Sigmoid colon (tissue), 7 donors: Measurements from ENCODE around the gene SMARCAL1. TPM values are rescaled to one million over a fixed set of nuclear protein-coding genes. Genes with fewer than 3 reads are reported as not detected.
"Not testable (repeated sequence)": the region's sequence is repeated elsewhere in the genome, so short reads cannot be mapped to it uniquely, and the experiment has no call there.

ENCODE experiments used
- DNase-seq: peaks from one replicate; pipeline ENCODE4 v3.0.0-alpha.2; 2019
- H3K27ac ChIP-seq, 4 donors: fragments of 200-600 bp; sonication (generic); one replicate each; pipeline ENCODE4 v1.5.1; 2016 to 2019; ENCODE audit warnings: mild to moderate bottlenecking in 1 of 4
- H3K27me3 ChIP-seq, 3 donors: fragments of 200-600 bp; sonication (generic); one replicate each; pipeline ENCODE4 v1.5.1; 2019; ENCODE audit warnings: mild to moderate bottlenecking in 1 of 3
- H3K36me3 ChIP-seq, 4 donors: fragments of 200-600 bp; sonication (generic); one replicate each; pipeline ENCODE4 v1.5.1; 2016 to 2019
- H3K4me1 ChIP-seq, 4 donors: fragments of 200-600 bp; sonication (generic); one replicate each; pipeline ENCODE4 v1.5.1; 2017 to 2019
- H3K4me3 ChIP-seq, 4 donors: fragments of 200-600 bp; sonication (generic); one replicate each; pipeline ENCODE4 v1.5.1; 2017 to 2019; ENCODE audit warnings: mild to moderate bottlenecking in 2 of 4, moderate library complexity in 1 of 4
- H3K9me3 ChIP-seq, 4 donors: fragments of 200-600 bp in 3 of 4; sonication (generic) in 3 of 4; one replicate each; pipeline versions ENCODE4 v1.5.1 to v1.6.1; 2013 to 2019
- EP300 ChIP-seq, 4 donors: sonication (generic); formaldehyde crosslinking; IDR thresholded peaks; one replicate each; pipeline ENCODE4 v1.6.1; 2017; ENCODE audit warnings: antibody characterized with exemption in 4 of 4
- POLR2A ChIP-seq, 2 donors: fragments of 450-650 bp; IDR thresholded peaks; one replicate each; pipeline ENCODE4 v1.6.1; 2016; ENCODE audit warnings: antibody characterized with exemption in 2 of 2, mild to moderate bottlenecking in 2 of 2, moderate library complexity in 2 of 2
- POLR2AphosphoS5 ChIP-seq, 4 donors: sonication (generic); formaldehyde crosslinking; IDR thresholded peaks; one replicate each; pipeline ENCODE4 v1.6.1; 2017; ENCODE audit warnings: antibody characterized with exemption in 4 of 4
- WGBS, 2 donors: extraction: QIAGEN DNeasy Blood & Tissue Kit; methylation state at CpG; one replicate each; pipeline ENCODE4 v1.1.7; 2013; 5-methylcytosine and 5-hydroxymethylcytosine counted together
- intact Hi-C: fragments of 100-400 bp; cut with DNase I; formaldehyde crosslinking; loops from one replicate; pipeline ENCODE4 v1.15.1; 2023
- polyA plus RNA-seq, 3 donors: library from polyadenylated mRNA; stranded (reverse); fragments of 200-250 nt; gene quantifications; one replicate each; pipeline ENCODE4 v1.2.3, GENCODE V29; 2013
- total RNA-seq, 4 donors: library from RNA; depleted of rRNA; stranded (reverse); fragments of >200 nt; gene quantifications; one replicate each; pipeline ENCODE4 v1.1.0, GENCODE V29; 2016
- TF ChIP-seq, protein P1 (sequence below), 4 experiments: fragments of 450-650 bp in 3 of 4; fragments of 200-600 bp in 1 of 4; IDR thresholded peaks; one replicate each; pipeline ENCODE4 v1.5.1; 2016 to 2019; ENCODE audit warnings: antibody characterized with exemption in 4 of 4, mild to moderate bottlenecking in 3 of 4, moderate library complexity in 2 of 4
- donor health status: healthy with polysubstance abuse.
- donor health status: Bipolar disorder and iron deficiency.
- donor health status: healthy.

The SMARCAL1 gene
- total and polyA plus RNA-seq, 7 donors, result 7.5 to 21.3 (median 12.3) TPM

DNA sequence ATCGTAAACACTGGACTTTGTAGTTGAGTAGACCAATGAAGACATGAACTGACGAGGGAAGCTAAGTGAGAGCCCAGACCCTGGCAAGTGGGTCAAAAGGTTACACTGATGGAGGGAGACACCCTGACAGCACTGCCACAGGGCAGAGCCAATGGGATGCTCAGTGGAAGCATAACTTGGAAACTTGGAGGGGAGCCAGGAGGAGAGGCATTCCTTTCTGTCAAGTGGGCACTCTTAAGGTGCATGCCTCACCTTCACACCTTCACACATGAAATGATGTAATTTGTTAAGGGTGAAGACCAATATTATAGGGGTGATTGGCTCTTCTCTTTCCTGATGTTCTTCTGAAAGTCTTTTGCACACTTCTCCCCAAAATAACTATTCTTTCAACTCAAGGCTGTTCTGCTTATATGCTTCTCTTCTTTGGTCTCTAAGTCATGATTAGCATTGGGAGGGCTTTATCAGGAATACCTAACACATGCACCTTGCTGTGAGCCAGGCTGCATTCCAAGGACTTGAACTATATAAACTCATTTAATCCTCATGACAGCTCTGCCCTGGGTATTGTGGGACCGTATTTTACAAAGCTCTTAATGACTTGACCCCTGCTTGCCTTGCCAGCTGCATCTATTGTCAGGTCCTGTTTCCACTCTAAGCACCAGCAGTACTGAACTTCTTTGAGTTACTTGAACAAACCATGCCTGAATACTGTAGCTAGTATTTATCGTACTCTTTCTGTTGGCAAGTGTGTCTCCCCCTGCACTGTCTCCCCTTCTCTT lies 105.4 kb downstream of the SMARCAL1 start:
- H3K4me1 ChIP-seq, result peaks cover 0 to 3% (median 0%) of the 10 kb centered on the region in 4 donors
- H3K27ac ChIP-seq, result no peak overlapping the region
- intact Hi-C loops, result loop anchor here (5.0 kb wide), 1 partner anchor 1240 kb away; no protein-coding TSS in a partner anchor
- no peak for TF ChIP-seq EP300 (IDR thresholded peaks at IDR 0.05)
- no peak overlapping the region for H3K4me3 ChIP-seq
- H3K27me3 ChIP-seq, result no peaks in the 10 kb centered on the region
- DNase-seq, result no peak
- 90% methylated on average over 4 of the region's 4 CpGs for WGBS, 2 donors
- no peaks in the 10 kb centered on the region for H3K36me3 ChIP-seq
- H3K9me3 ChIP-seq, result no peaks in the 10 kb centered on the region

DNA sequence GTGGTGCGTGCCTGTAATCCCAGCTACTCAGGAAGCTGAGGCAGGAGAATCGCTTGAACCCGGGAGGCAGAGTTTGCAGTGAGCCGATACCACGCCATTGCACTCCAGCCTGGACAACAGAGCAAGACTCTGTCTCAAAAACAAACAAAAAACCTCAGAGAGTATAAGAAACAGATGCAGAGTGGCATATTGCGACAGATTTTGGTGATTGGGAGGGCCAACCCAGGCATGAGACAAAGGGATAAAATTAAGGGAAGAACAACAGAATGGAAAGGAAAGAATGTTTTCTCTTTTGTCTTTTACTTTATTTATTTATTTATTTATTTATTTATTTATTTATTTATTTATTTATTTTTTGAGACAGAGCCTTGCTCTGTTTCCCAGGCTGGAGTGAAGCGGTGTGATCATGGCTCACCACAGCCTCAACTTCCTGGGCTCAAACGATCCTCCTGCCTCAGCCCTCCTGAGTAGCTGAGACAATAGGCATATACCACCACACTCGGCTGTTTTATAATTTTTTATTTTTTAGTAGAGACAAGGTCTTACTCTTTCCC lies 106.4 kb downstream of the SMARCAL1 start:
- H3K4me1 ChIP-seq, H3K4me3 ChIP-seq, H3K27ac ChIP-seq, H3K27me3 ChIP-seq, DNase-seq, H3K36me3 ChIP-seq, H3K9me3 ChIP-seq: not testable (repeated sequence)
- 85 to 91% methylated on average over 9 of the region's 9 CpGs for WGBS, 2 donors
- intact Hi-C loops, result loop anchor here (1.0 to 5.0 kb wide), 2 partner anchors 148 to 1239 kb away; no protein-coding TSS in a partner anchor

DNA sequence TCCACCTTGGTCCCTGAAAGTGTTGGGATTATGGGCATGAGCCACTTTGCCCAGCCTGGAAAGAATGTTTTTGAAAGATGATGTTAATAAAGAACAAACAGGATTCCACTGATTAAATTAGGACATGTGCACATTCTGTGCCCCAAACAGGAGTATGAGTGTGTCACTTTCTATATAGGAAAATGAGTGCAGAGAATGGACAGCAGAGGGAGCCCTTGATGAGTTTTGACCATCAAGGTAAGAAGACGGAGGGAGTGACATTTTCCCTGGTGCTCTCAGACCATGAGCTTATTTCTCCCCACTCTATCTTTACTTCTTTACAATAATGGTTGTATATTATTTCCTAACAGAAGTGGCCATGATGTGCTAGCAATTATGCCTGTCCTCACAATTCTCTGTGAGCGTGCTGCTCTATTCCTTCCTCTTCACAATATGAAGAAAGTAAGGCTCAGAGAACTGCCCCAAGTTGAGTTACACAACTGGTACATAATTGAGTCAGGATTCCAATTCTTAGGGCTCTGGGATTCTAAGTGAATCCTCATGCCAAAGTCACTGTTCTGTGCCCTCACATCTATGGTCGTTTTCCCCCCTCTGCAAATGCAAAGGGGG lies 107.0 kb downstream of the SMARCAL1 start:
- TF ChIP-seq POLR2AphosphoS5 (IDR thresholded peaks at IDR 0.05), result peak in 1 of 4 donors; percentile 8
- no peak for TF ChIP-seq EP300 (IDR thresholded peaks at IDR 0.05)
- TF ChIP-seq, protein P1, sequence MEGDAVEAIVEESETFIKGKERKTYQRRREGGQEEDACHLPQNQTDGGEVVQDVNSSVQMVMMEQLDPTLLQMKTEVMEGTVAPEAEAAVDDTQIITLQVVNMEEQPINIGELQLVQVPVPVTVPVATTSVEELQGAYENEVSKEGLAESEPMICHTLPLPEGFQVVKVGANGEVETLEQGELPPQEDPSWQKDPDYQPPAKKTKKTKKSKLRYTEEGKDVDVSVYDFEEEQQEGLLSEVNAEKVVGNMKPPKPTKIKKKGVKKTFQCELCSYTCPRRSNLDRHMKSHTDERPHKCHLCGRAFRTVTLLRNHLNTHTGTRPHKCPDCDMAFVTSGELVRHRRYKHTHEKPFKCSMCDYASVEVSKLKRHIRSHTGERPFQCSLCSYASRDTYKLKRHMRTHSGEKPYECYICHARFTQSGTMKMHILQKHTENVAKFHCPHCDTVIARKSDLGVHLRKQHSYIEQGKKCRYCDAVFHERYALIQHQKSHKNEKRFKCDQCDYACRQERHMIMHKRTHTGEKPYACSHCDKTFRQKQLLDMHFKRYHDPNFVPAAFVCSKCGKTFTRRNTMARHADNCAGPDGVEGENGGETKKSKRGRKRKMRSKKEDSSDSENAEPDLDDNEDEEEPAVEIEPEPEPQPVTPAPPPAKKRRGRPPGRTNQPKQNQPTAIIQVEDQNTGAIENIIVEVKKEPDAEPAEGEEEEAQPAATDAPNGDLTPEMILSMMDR (IDR thresholded peaks at IDR 0.05), result peak; percentile 66 to 78 (median 75)
- no peak for TF ChIP-seq POLR2A (IDR thresholded peaks at IDR 0.05)
- intact Hi-C loops, result loop anchor here (1.0 to 5.0 kb wide), 2 partner anchors 147 to 1238 kb away; no protein-coding TSS in a partner anchor
- peak; percentile 76 for DNase-seq
- WGBS, 2 donors, result 64 to 68% methylated on average over 3 of the region's 3 CpGs
- Histone ChIP-seq H3K27ac (no peak overlapping the region), H3K9me3 (no peaks in the 10 kb centered on the region), H3K4me3 (no peak overlapping the region), H3K4me1 (peaks cover 0 to 3% (median 0%) of the 10 kb centered on the region in 4 donors), H3K36me3 (no peaks in the 10 kb centered on the region), H3K27me3 (no peaks in the 10 kb centered on the region)

DNA sequence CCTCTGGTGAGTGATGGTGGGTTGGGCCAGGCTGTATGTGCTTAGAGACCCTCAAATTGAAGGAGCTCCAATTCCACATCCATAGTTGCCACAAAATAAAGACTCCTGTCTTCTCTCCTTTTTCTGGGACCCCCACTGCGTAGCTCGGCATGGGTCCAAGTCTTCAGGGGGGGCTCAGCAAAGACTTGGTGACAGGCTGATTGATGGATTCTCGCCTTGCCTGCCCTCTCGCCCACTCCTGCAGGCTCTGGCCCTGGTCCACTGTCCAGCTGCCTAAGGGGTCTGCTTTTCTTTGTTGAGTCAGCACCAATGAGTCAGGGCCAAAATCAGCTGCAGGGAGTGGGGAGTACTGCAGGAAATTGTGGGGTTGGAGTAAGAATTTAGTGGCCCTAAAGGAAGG lies 107.8 kb downstream of the SMARCAL1 start:
- no peak overlapping the region for H3K27ac ChIP-seq
- no peak overlapping the region for H3K4me3 ChIP-seq
- TF ChIP-seq EP300 (IDR thresholded peaks at IDR 0.05), result no peak
- TF ChIP-seq POLR2A (IDR thresholded peaks at IDR 0.05), result no peak
- TF ChIP-seq POLR2AphosphoS5 (IDR thresholded peaks at IDR 0.05), result no peak
- TF ChIP-seq, protein P1 (IDR thresholded peaks at IDR 0.05), result no peak
- 93 to 98% methylated on average over 4 of the region's 4 CpGs for WGBS, 2 donors
- no peaks in the 10 kb centered on the region for H3K27me3 ChIP-seq
- intact Hi-C loops, result no loop called here
- H3K36me3 ChIP-seq, result no peaks in the 10 kb centered on the region
- peaks cover 0 to 3% (median 0%) of the 10 kb centered on the region in 4 donors for H3K4me1 ChIP-seq
- DNase-seq, result no peak
- no peaks in the 10 kb centered on the region for H3K9me3 ChIP-seq

DNA sequence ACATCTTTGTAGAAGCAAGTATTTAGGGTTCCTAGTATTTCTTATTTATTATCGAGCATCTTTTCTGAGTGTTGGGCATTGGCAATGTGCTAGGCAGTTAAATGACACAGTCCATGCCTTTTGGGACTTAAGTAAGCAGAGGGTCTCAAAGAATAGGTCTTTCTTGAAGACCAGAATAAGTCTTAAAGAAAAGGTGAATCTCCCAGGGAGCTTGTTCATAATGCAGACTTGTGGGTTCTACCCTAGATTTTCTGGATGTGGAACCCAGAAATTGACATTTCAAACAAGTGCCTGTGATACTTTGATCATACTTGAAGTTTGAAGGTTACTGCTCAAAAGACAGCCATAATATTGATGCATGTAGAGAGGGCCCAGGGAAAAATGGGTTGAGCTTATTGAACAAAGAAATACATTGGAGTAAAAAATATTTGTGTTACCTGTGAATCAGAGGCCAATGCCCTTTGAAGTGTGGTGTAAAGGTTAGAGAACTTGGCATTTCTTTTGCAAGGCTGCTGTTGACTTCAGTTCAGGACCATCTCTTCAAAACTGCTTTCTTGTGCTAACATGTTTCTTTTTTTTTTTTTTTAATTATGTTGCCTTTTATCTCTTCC lies 110.7 kb downstream of the SMARCAL1 start:
- Histone ChIP-seq H3K4me3 (no peak overlapping the region), H3K36me3 (no peaks in the 10 kb centered on the region), H3K9me3 (no peaks in the 10 kb centered on the region), H3K27me3 (no peaks in the 10 kb centered on the region), H3K4me1 (peaks cover 0 to 3% (median 0%) of the 10 kb centered on the region in 4 donors), H3K27ac (no peak overlapping the region)
- no peak for DNase-seq
- 91 to 95% methylated on average over 1 of the region's 1 CpG for WGBS, 2 donors
- intact Hi-C loops, result no loop called here
- TF ChIP-seq POLR2A (IDR thresholded peaks at IDR 0.05) (no peak), POLR2AphosphoS5 (IDR thresholded peaks at IDR 0.05) (no peak), EP300 (IDR thresholded peaks at IDR 0.05) (no peak)
- TF ChIP-seq, protein P1 (IDR thresholded peaks at IDR 0.05), result no peak
